IgD-negative memory B cell (primary cell): ENCODE measurements around the gene TNFRSF17. TPM values are rescaled to one million over a fixed set of nuclear protein-coding genes. Genes with fewer than 3 reads are reported as not detected.
"Not testable (repeated sequence)": the region's sequence is repeated elsewhere in the genome, so short reads cannot be mapped to it uniquely, and the experiment has no call there.

Source experiments
- H3K27ac Mint-ChIP-seq, 3 donors: one replicate each; pipeline ENCODE4 v1.8.0; 2020 to 2022; ENCODE audit warnings: mild to moderate bottlenecking in 3 of 3, mixed read lengths in 3 of 3, moderate library complexity in 1 of 3
- H3K27me3 Mint-ChIP-seq: one replicate; pipeline ENCODE4 v1.8.0; 2021; ENCODE audit warnings: mixed read lengths
- H3K36me3 Mint-ChIP-seq: one replicate; pipeline ENCODE4 v1.8.0; 2020; ENCODE audit warnings: mild to moderate bottlenecking, mixed read lengths
- H3K4me1 Mint-ChIP-seq, 3 donors: one replicate each; pipeline ENCODE4 v1.8.0; 2020 to 2022; ENCODE audit warnings: mixed read lengths in 3 of 3, mild to moderate bottlenecking in 1 of 3
- H3K4me3 Mint-ChIP-seq, 4 donors: one replicate each; pipeline ENCODE4 v1.8.0; 2020 to 2022; ENCODE audit warnings: mild to moderate bottlenecking in 4 of 4, mixed read lengths in 4 of 4, moderate library complexity in 3 of 4
- H3K9me3 Mint-ChIP-seq, 3 donors: one replicate each; pipeline ENCODE4 v1.8.0; 2020 to 2021; ENCODE audit warnings: mixed read lengths in 3 of 3, mild to moderate bottlenecking in 1 of 3
- polyA plus RNA-seq: library from polyadenylated mRNA; unstranded; fragments of 300-500 nt; fragmentation: Illumina TruSeq; gene quantifications from one replicate; pipeline ENCODE4 v1.2.3, GENCODE V29; 2021

The TNFRSF17 gene
- polyA plus RNA-seq, 1 donor from 2014 or later, result 83.0 TPM

GRCh38 chr16:11957591-11958395 is 7.2 kb upstream of the TNFRSF17 start:
- Mint-ChIP-seq H3K27me3 (no peaks in the 10 kb centered on the region), H3K36me3 (peaks cover 4% of the 10 kb centered on the region), H3K4me1 (peaks cover 0 to 15% (median 3%) of the 10 kb centered on the region in 3 donors), H3K27ac (no peak overlapping the region), H3K4me3 (no peak overlapping the region), H3K9me3 (no peaks in the 10 kb centered on the region)

GRCh38 chr16:11962457-11962856 is 2.6 kb upstream of the TNFRSF17 start:
- H3K9me3 Mint-ChIP-seq, H3K27me3 Mint-ChIP-seq, H3K36me3 Mint-ChIP-seq: not testable (repeated sequence)
- H3K4me3 Mint-ChIP-seq, result peak overlapping the region in 1 of 4 donors; percentile 65
- peak overlapping the region in 1 of 3 donors; percentile 78 for H3K27ac Mint-ChIP-seq
- H3K4me1 Mint-ChIP-seq, result peaks cover 27 to 48% (median 30%) of the 10 kb centered on the region in 3 donors

- not testable (repeated sequence) for H3K9me3 Mint-ChIP-seq, H3K27me3 Mint-ChIP-seq
- Mint-ChIP-seq H3K36me3 (peaks cover 11% of the 10 kb centered on the region), H3K27ac (peak overlapping the region; percentile 78 to 93 (median 80)), H3K4me1 (peaks cover 30 to 52% (median 34%) of the 10 kb centered on the region in 3 donors), H3K4me3 (peak overlapping the region in 2 of 4 donors; percentile 63 to 75)
Measured at GRCh38 chr16:11962978-11963377, 2.0 kb upstream of the TNFRSF17 start.

GRCh38 chr16:11963706-11964105 is 1.3 kb upstream of the TNFRSF17 start:
- no peaks in the 10 kb centered on the region for H3K9me3 Mint-ChIP-seq
- H3K4me3 Mint-ChIP-seq, result peak overlapping the region in 3 of 4 donors; percentile 63 to 86 (median 75)
- peaks cover 11% of the 10 kb centered on the region for H3K36me3 Mint-ChIP-seq
- peaks cover 30 to 53% (median 34%) of the 10 kb centered on the region in 3 donors for H3K4me1 Mint-ChIP-seq
- no peaks in the 10 kb centered on the region for H3K27me3 Mint-ChIP-seq
- peak overlapping the region; percentile 78 to 93 (median 93) for H3K27ac Mint-ChIP-seq

- Mint-ChIP-seq H3K27me3 (no peaks in the 10 kb centered on the region), H3K27ac (peak overlapping the region; percentile 78 to 93 (median 93)), H3K4me3 (peak overlapping the region; percentile 84 to 97 (median 90)), H3K4me1 (peaks cover 34 to 44% (median 42%) of the 10 kb centered on the region in 3 donors), H3K36me3 (peaks cover 9% of the 10 kb centered on the region), H3K9me3 (no peaks in the 10 kb centered on the region)
Measured at GRCh38 chr16:11966173-11966572, 1.2 kb downstream of the TNFRSF17 start.

DNA sequence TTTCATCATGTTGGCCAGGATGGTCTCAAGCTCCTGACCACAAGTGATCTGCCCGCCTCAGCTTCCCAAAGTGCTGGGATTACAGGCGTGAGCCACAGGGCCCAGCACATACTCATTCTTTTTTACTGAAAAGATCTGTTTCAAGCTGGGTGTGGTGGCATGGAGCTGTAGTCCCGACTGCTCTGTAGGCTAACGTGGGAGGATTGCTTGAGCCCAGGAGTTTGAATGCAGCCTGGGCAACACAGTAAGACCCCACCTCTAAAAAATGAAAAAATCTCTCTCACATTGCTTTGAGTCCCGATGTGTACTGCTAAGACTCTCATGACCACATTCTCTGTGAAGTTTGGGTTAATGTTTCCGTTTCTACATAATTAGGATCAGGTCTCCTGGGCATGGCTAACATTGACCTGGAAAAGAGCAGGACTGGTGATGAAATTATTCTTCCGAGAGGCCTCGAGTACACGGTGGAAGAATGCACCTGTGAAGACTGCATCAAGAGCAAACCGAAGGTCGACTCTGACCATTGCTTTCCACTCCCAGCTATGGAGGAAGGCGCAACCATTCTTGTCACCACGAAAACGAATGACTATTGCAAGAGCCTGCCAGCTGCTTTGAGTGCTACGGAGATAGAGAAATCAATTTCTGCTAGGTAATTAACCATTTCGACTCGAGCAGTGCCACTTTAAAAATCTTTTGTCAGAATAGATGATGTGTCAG is 2.3 kb downstream of the TNFRSF17 start:
- H3K4me3 Mint-ChIP-seq, result peak overlapping the region; percentile 35 to 85 (median 82)
- H3K27ac Mint-ChIP-seq, result peak overlapping the region in 2 of 3 donors; percentile 27 to 67
- peaks cover 9% of the 10 kb centered on the region for H3K36me3 Mint-ChIP-seq

DNA sequence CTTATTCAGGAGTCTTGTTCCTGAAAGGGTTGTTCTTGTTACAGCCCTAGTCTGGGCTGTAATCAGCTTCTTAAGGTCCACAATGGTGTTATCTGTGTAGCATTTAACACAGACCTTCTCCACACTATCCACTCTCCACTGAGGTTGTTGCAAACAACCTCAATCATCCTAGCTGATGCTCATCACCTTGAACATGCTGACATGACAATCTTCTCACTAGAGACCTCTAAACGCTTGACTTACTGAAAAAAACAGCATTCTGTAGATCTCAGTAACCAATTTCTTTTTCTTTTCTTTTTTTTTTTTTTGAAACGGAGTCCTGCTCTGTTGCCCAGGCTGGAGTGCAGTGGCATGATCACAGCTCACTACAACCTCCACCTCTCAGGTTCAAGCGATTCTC is 3.6 kb downstream of the TNFRSF17 start:
- Mint-ChIP-seq H3K27me3 (no peaks in the 10 kb centered on the region), H3K36me3 (peaks cover 9% of the 10 kb centered on the region), H3K9me3 (no peaks in the 10 kb centered on the region), H3K27ac (no peak overlapping the region), H3K4me3 (peak overlapping the region in 2 of 4 donors; percentile 49 to 62), H3K4me1 (peaks cover 29 to 39% (median 37%) of the 10 kb centered on the region in 3 donors)

More for the DNA sequence above, 2.3 kb downstream of the TNFRSF17 start:
- Mint-ChIP-seq H3K4me1 (peaks cover 34 to 43% (median 42%) of the 10 kb centered on the region in 3 donors), H3K9me3 (no peaks in the 10 kb centered on the region), H3K27me3 (no peaks in the 10 kb centered on the region)

GRCh38 chr16:11970292-11970691 is 5.3 kb downstream of the TNFRSF17 start:
- not testable (repeated sequence) for H3K36me3 Mint-ChIP-seq, H3K27me3 Mint-ChIP-seq, H3K9me3 Mint-ChIP-seq, H3K27ac Mint-ChIP-seq
- peaks cover 14 to 25% (median 23%) of the 10 kb centered on the region in 3 donors for H3K4me1 Mint-ChIP-seq
- peak overlapping the region in 2 of 4 donors; percentile 9 to 45 for H3K4me3 Mint-ChIP-seq

DNA sequence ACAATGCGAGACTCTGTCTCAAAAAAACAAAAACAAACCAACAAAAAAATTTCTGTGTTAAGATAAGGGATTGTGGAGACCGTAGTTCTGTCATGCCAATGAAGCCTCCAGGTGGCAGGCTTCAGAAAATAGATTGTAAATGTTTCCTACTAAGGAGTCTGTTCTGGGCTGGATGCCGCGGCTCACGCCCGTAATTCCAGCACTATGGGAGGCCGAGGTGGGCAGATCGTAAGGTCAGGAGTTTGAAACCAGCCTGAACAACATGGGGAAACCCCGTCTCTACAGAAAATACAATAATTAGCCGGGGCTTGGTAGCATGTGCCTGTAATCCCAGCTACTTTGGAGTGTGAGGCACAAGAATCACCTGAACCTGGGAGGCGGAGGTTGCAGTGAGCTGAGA is 7.1 kb downstream of the TNFRSF17 start:
- peaks cover 6% of the 10 kb centered on the region for H3K36me3 Mint-ChIP-seq
- H3K4me1 Mint-ChIP-seq, result peaks cover 5 to 28% (median 23%) of the 10 kb centered on the region in 3 donors
- peak overlapping the region in 2 of 4 donors; percentile 4 to 81 for H3K4me3 Mint-ChIP-seq
- H3K27me3 Mint-ChIP-seq, result no peaks in the 10 kb centered on the region
- no peaks in the 10 kb centered on the region for H3K9me3 Mint-ChIP-seq
- peak overlapping the region in 2 of 3 donors; percentile 47 to 62 for H3K27ac Mint-ChIP-seq

DNA sequence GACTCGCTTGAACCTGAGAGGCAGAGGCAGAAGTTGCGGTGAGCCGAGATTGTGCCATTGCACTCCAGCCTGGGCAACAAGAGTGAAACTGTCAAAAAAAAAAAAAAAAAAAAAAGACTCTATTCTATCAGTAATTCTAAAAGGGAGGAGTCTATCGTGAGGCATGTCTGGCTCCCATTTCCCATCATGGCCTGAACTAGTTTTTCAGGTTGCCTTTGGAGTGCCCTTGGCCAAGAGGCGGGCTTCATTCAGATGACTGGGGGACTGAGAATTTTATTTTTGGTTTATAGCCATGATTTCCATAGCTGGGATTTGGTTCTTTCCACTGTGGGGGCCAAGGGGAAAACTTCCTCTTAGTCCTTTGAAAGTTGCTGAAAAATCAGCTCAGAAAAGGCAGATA is 8.1 kb downstream of the TNFRSF17 start:
- no peaks in the 10 kb centered on the region for H3K9me3 Mint-ChIP-seq
- no peak overlapping the region for H3K4me3 Mint-ChIP-seq
- peak overlapping the region; percentile 47 to 73 (median 68) for H3K27ac Mint-ChIP-seq
- H3K4me1 Mint-ChIP-seq, result peaks cover 5 to 31% (median 25%) of the 10 kb centered on the region in 3 donors
- no peaks in the 10 kb centered on the region for H3K36me3 Mint-ChIP-seq
- no peaks in the 10 kb centered on the region for H3K27me3 Mint-ChIP-seq

DNA sequence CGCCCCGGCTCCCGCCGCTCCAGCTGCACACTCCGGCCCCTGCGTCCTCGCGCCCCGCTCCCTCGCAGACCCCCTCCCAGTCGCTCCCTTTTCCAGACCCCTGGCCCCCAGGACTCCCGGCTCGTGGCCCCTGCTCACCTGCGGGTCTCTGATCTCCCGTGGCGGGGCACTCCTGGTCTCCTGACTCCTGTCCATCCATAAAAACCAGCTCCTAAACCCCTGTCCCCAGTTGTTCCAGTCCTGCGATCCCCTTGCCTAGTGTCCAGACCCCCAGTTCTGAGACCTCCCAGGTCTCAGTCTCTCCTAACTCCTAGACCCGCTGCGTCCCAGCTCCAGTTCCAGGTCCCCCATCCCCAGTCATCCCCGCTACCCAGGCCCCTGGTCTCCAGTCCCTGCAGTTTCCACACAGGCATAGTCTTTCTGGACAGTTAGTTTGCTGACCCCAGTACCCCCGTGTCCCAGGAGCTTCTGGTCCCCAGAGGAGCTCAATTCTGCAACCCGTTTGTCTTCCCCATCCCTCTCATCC is 11.9 kb downstream of the TNFRSF17 start:
- Mint-ChIP-seq H3K4me1 (peaks cover 28 to 46% (median 46%) of the 10 kb centered on the region in 3 donors), H3K27ac (peak overlapping the region; percentile 39 to 94 (median 82)), H3K4me3 (peak overlapping the region; percentile 68 to 97 (median 93)), H3K9me3 (no peaks in the 10 kb centered on the region), H3K27me3 (no peaks in the 10 kb centered on the region), H3K36me3 (peaks cover 3% of the 10 kb centered on the region)

GRCh38 chr16:11977376-11978041 is 12.5 kb downstream of the TNFRSF17 start:
- peak overlapping the region; percentile 68 to 97 (median 93) for H3K4me3 Mint-ChIP-seq
- peaks cover 3% of the 10 kb centered on the region for H3K36me3 Mint-ChIP-seq
- no peaks in the 10 kb centered on the region for H3K9me3 Mint-ChIP-seq
- no peaks in the 10 kb centered on the region for H3K27me3 Mint-ChIP-seq
- peak overlapping the region; percentile 39 to 92 (median 82) for H3K27ac Mint-ChIP-seq
- H3K4me1 Mint-ChIP-seq, result peaks cover 32 to 48% (median 48%) of the 10 kb centered on the region in 3 donors

GRCh38 chr16:11978080-11978479 is 13.1 kb downstream of the TNFRSF17 start:
- H3K4me3 Mint-ChIP-seq, result peak overlapping the region; percentile 68 to 97 (median 93)
- H3K4me1 Mint-ChIP-seq, result peaks cover 32 to 48% (median 48%) of the 10 kb centered on the region in 3 donors
- peak overlapping the region; percentile 39 to 92 (median 82) for H3K27ac Mint-ChIP-seq
- peaks cover 3% of the 10 kb centered on the region for H3K36me3 Mint-ChIP-seq
- H3K27me3 Mint-ChIP-seq, result no peaks in the 10 kb centered on the region
- no peaks in the 10 kb centered on the region for H3K9me3 Mint-ChIP-seq

DNA sequence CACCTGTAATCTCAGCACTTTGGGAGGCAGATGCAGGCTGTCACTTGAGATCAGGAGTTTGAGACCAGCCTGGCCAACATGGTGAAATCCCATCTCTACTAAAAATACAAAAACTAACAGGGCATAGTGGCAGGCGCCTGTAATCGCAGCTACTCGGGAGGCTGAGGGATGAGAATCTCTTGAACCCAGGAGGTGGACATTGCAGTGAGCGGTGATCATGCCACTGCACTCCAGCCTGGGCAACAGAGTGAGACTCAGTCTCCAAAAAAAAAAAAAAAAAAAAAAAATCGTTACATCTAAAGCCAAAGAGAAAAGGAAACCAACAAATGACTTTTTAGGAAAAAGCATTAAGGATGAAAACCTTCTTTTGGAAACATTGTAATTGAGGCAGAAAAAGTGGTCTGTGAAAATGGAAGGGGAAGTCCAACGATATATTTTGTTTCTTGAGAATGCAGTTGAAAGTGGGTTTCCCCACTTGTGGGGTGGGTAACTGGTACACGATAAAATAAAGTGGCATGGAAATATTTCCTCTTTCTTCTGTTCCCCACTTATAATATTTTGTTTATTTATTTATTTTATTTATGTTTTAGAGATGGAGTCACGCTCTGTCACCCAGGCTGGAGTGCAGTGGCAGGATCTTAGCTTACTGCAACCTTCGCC is 14.1 kb downstream of the TNFRSF17 start:
- Mint-ChIP-seq H3K4me1 (peaks cover 40 to 55% (median 53%) of the 10 kb centered on the region in 3 donors), H3K9me3 (no peaks in the 10 kb centered on the region), H3K36me3 (peaks cover 3% of the 10 kb centered on the region), H3K4me3 (peak overlapping the region; percentile 48 to 97 (median 80)), H3K27ac (peak overlapping the region; percentile 39 to 82 (median 76)), H3K27me3 (no peaks in the 10 kb centered on the region)
